Stimulated activated CD4-positive, alpha-beta T cell treated with anti-CD3 and anti-CD28 coated beads, Interleukin-1b, Interleukin-23, amount 100 ng/mL, for 1 hour (primary cell): ENCODE data around the gene RNF217.
"Not testable (repeated sequence)": the region's sequence is repeated elsewhere in the genome, so short reads cannot be mapped to it uniquely, and the experiment has no call there.

Experiments
- DNase-seq, 2 donors: peaks; one replicate each; pipeline ENCODE4 v3.0.0-alpha.2; 2020; ENCODE audit warnings: low read depth in 2 of 2

The RNF217 gene

DNA sequence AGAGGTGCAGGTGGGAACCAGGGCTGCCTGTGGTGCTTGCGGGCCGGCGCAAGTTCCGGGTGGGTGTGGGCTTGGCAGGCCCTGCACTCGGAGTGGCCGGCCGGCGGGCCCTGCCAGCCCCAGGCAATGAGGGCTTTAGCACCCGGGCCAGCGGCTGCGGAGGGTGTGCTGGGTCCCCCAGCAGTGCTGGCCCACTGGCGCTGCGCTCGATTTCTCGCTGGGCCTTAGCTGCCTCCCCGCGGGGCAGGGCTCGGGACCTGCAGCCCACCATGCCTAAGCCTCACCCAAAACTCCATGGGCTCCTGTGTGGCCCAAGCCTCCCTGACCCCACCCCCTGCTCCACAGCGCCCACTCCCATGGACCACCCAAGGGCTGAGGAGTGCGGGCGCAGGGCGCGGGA, 163.6 kb downstream of the RNF217 start:
- not testable (repeated sequence) for DNase-seq

DNA sequence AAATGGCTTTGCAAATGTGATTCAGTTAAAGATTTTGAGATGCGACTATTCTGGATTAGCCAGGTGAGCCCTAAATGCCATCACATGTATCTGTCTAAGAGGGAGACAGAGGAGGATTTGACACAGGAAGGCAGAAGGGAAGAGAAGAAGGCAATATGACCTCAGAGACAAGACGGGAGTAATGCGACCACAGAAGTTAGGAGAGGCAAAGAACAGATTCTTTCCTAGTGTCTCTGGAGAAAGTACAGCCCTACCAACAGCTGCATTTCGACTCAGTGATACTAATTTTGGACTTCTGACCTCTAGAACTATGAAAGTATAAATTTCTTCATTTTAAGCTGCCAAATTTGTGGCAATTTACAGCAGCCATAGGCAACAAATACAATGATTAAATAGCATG, 167.1 kb downstream of the RNF217 start:
- no peak for DNase-seq

DNA sequence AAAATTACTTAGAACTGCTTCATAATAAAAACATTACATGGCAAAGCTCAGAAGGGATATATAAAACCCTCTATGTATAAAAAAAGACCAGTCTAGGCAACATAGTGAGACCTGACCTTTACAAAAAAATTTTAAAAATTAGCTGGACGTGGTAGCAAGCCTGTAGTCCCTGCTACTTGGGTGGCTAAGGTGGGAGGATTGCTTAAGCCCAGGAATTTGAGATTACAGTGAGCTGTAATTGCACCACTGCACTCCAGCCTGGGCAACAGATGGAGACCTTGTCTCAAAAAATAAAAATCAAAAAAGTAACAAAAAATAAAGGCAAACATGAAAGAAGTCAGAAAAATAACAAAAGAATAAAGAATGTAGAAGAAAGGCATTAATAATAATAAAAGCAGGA, 169.8 kb downstream of the RNF217 start:
- DNase-seq = no peak

DNA sequence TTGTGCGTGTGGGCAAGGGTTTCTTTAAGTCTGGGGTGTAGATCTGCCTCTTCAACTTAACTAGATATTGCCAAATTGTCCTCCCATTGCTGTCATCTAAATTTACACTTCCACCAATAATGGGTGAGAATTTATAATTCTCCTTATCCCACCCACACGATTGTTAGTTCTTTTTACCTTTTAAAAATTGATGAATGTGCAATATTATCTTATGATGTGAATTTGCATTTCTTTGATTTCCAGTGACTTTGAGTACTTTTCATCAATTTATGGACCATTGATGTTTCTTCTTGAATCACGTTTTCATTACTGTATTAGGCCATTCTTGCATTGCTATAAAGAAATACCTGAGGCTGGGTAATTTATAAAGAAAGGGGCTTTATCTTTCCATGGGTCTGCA, 174.1 kb downstream of the RNF217 start:
- no peak for DNase-seq

DNA sequence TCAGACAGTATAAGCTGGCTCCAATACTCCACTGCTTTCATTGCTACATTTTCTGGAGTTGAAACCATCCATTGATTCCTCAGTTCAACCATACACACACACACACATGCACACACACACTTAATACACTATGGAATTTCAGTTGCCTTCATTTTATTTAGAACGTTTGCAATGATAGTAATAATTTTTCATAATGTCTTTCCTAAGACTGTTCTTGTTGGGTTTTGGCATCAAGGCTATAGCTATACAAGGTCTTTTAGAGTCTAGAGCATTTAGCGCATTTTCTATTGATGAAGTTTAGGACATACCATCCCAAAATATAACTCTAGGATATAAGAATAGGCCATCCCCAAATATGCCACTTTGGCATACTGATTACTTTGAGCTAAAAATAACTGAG, 175.8 kb downstream of the RNF217 start:
- no peak for DNase-seq

DNA sequence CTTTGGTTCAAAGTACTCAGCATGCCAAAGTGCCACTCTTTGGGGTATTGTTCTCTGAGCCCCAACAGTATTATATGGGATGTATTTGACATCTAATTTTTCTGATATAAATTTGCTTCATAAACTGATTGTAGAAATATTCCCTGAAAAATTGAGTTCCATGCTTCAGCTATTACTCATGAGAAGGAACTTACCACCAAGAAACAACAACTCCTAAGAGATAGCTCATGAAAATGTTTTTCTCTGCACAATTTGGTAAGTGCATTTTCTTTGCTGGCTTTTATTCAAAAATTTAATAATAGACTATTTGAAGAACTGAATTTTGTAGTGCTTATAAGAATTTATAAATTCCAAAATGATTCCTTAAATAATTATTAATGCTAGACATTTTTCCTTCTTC, 178.6 kb downstream of the RNF217 start:
- DNase-seq = no peak
